GM18508 (cell line): ENCODE measurements around the gene EPB41L4B.

Experiments
- ATAC-seq: cut with Tn5 transposase; IDR thresholded peaks from one replicate; pipeline ENCODE4 v1.9.1; 2021; ENCODE audit warnings: moderate number of reproducible peaks; ENCODE audit not compliant: insufficient read depth, unreplicated experiment

The EPB41L4B gene

DNA sequence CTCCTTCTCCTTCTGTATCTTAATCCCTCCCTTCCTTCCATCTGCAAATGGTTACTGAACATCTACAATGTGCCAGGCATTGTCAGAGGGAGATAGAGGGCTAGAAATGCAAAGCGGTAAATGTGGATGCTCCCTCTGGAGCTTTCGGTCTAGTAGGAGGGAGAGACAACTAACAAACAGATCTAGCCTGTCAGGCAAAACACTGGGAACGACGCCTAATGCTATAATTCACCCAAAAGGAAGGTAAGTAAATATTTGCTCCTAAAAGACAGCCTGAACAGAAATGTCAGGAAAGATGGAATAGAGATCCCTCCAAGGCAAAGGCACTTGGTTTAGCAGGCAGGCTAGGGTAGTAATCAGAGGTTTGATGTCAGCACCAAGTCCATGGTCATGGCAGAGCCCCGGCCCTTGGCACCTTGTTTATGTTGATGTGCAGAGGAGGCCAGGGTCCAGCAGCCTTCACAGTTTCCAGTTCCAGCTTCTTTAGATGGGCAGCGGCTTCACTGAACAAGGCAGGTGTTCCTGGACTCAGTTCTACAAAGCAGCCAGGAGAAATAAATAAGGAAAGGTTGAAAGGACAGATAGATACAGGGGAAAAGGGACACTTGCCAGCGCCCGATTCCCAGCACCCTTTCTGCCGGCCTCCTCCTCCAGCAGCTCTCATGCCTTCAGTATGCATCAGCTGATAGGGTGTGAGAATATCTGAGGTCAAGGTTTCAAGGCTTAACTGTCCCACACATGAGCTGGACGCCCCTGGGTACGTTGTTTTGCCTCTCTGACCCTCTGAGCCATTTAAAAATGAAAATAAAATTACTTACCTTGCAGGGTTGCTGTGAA is 107.4 kb downstream of the EPB41L4B start:
- ATAC-seq: no peak

DNA sequence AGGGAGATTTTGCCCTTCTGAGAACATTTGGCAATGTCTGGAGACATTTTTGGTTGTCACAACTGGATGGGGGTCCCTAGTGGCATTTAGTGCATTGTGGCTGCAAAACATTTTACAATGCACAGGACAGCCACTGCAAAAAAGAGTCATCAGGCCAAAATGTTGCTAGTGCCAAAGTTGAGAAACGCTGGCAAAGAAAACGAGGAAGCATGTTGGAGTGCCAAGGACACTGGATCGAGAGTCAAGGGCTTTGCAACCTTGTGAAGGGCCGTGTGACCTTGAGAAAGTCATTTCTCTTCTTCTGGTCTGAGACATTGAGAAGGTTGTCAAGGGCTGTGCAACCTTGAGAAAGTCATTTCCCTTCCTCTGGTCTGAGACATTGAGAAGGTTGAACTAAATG is 108.1 kb downstream of the EPB41L4B start:
- ATAC-seq: no peak

DNA sequence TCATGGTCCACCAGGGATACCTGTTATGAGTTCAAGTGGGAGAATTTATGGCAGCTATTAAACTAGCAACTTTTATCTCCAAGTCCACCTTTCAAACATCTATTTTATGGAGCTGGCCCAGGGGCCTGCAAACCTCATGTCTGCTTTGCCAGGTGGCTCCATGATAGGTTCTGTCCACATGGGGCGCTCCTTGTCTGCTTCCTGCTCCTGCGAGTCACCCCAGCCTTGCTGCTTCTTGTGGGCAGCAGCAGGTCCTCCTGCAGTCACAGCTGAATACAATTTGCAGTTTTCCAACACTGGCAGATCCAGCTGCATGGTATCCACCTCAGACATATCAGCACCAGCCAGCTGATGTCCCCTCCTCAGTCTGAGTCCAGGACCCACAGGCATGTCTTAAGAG is 114.2 kb downstream of the EPB41L4B start:
- ATAC-seq: no peak

DNA sequence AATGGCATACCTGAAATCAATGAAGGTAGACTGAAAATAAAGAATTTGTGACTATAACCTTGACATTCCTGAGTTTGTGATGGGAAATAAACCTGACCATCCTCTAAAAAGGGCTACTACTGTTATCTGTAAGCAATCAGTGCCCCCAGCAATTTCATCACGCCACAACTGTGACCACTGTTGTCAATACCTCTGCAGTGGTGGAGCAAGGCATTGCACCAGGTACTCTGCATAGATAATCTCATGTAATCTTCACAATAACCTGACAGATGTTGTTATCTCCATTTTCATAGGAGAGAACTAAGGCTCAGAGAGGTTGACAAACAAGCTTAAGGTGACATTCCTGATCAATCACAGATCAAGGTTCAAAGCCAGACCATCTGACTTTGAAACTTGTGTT is 115.3 kb downstream of the EPB41L4B start:
- ATAC-seq: no peak

DNA sequence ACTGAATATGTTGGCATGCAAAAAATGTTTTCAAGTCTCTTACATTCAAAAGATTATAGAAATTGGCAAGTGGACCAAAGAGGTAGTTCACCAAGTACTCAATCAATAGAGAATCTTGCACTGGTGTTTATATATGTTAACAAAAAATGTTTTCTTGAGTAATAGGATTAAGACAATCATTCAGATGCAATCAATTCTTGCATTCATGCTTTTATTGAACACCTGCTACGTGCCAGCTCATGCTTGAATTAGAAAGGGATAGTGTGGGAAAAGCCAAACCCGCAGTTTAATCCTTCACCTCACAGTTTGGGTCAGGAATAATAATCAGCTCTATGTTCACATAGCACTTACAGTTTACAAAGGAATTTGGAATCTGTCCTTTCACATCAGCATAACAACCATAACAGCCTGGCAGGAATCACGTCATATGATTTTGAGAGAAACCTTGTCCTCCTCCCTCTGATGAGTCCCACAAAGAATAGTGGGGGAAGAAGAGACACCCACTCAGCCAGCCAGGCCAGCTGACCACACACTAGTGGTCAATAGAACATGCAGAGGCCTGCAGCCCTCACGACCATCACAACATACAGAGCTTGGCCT is 117.0 kb downstream of the EPB41L4B start:
- no peak for ATAC-seq

DNA sequence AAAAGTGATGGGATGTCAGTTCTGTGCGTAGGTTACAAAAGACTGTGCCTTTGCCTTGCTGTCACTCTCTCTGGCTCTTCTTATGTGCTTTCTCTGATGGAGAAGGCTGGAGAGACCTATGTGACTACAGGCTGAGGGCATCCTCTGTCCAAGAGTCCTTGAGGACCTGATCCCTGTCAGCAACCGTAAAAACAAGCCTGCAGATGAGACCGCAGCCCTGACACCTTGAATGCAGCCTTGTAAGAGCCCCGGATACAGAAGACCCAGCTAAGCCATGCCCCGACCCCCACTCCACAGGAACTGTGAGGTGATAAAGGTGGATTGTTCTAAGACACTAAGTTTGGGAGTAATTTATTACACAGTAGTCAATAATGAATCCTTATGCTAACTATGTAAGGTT is 121.2 kb downstream of the EPB41L4B start:
- no peak for ATAC-seq

DNA sequence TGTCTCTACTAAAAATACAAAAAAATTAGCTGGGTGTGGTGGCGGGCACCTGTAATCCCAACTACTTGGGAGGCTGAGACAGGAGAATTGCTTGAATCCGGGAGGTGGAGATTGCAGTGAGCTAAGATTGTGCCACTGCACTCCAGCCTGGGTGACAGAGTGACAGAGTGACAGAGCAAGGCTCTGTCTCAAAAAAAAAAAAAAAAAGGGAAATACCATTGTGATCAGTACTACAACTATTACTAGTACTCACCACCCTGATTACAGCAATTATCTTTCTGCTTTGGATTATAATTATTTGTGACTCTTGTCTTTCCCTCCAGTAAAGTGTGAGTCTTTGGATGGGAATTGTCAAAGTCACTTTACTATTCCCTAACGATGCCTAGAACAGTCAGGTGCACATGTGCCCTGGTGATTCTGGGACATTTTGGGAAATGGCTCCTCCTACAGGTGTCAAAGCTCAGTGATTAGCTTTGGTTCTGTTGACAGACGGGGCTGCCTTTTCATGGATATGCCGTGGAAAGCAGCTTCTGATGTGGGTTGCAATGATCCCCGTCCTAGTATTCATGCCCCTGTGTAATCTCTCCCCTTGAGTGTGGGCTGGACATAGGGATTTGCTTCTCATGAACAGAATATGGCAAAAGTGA is 122.0 kb downstream of the EPB41L4B start:
- ATAC-seq: no peak

DNA sequence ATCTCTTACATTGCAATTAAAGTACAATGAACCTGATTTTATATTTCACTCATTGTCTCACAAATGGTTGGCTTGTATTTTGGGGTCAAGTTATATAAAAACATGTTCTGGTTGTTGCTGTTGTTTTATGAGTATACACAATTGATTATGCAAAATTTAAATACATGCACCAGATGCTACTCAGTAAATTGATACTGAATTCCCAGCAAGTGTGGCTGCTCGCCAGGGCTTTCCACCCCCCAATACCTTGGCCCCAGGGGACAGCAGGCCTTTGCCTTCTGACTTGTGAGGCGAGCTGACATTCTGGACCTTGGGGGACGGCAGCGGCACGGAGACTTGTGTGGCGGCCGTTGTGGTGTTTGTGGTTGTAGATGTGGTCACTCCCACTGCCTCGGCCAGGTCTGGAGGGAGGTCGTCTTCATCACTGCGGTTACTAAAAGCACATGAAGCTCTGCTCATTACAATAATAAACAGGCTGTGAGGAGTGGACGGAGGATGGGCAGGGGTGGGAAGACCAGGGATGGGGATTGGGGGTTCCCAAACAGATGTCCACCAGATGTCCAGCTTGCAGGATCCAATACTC is 126.8 kb downstream of the EPB41L4B start:
- no peak for ATAC-seq

DNA sequence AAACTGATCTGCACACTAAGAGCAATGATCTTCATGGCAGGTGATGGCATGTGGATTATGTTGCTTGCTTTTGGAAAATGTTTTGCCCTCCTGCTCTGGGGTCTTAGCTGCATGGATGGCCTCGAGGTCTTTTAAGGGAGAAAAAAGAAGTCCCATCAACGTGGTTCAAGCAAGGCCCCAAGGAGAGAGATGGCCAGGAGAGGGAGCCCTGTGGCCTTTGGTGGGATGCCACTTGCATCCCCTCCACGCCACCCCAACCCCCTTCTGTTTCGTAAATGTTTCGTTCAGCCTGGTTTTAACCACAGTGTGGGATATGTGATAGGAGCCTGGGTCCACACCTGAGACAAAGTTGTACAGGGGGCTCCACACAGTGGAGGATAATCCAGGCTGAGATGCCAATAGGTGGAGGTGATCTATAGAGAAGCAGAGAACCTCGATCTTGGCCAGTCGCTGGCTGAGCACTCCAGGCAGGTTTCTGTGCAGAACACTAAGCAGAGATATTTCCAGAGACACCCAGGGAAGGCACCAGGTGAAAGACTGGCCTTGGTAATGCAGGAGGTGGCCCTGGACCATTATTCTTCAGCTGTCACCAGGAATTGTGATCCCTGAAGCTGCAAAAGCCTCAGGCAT is 128.0 kb downstream of the EPB41L4B start:
- ATAC-seq: no peak

DNA sequence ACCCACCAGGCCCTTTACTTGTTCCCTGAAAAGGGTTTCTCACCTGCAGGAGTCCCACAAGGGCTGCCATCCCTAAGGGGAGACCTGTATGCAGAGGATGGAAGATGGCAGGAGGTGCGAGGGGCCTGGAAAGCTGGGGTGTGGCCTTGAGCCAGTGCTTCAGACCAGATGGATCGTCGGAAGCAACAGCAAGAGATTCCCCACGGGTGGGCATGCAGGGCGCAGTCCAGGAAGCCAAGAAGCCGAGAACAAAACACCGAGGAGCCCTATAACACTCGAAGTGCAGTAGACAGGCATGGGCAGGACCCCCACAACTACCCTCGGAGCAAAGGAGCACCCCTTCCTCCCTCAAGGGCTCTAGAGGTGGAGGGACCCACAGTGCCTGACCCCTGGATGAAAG is 129.1 kb downstream of the EPB41L4B start:
- no peak for ATAC-seq

DNA sequence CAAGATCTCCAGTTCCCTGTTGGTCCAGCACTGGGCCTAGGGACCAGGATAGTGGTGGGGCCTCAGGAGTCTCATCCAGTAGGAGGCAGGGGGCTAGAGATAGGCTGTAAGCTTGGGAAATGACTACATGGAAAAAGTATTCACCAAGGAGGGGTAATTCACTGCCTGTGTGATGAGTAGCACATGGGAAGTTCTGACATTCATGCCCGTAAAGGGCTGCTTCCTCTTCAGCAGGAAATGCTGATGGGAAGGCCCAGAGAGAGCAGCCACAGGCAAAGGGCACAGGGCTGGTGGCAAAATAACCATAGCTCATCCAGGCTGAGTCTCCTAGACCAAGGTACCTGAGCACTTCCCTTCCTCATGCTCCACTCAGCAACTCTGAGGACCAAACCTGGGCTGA is 130.7 kb downstream of the EPB41L4B start:
- ATAC-seq: no peak

DNA sequence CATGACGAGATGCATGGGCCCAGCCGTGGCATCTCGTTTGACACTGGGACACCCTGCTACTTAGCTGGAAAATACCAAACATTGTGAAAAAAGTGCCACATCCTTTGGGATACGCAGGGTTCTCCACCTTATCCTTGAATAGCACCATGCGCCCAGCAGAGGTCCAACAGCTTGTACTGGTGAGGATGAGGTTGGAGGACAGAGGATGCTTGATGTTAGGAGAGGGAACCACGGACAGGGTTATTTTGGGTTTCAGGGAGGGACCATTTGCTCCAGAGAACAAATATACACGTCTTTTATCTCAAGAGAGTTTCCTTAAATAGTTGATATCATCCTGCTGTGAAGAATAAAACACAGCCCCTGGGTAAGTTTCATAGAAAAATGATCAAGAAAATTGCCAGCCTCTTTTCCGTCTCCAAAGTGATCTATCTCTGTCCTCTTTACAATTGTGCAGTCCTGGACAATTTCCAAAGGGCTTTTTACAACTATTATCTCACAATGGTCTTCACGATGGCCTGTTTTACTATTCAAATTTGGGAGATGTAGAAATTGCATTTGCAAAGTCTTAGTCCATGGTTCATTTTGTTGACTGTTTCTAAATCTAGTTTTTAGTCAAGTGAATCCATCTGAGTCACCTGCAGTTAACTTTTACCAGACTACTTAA is 133.9 kb downstream of the EPB41L4B start:
- no peak for ATAC-seq

DNA sequence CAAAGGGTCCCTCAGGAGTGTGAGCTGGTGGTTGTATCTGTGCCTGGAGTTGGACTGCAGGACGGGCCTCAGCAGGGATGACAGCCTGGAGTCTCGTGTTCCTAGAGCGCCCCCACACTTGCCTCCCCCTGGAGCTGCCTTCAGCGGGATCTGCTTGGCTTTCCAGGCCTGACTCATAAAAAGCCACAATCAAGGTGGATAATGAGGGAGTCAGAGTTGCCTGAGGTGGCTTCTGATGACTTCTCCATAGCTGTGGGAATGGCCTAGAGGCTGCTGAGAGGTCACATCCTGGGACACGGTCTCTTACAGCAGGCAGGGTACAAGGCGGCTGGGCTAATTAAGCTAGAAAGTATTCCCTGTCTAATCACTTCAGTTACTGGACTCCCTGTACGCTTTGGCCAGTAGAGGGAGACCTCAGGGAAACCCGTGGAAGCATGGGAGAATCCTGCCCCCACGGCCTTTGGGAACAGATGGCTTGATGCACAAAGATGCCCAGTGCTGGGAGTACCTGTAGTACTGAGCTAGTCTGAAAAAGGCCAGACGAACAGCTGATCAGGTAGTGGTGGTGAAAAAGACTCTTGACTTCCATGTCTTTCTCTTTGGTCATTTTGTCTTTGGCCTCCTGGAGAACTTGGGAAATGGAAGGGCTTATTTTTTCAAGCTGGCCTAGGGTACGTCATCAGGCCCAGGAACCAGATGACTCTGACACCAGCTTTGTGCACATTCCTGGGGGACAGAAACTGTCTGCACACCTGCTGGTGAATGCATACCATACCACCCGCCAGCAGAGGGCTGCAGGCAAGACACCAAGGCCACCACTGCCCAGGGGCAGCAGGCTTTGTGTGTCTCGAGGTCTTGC is 137.7 kb downstream of the EPB41L4B start:
- no peak for ATAC-seq

DNA sequence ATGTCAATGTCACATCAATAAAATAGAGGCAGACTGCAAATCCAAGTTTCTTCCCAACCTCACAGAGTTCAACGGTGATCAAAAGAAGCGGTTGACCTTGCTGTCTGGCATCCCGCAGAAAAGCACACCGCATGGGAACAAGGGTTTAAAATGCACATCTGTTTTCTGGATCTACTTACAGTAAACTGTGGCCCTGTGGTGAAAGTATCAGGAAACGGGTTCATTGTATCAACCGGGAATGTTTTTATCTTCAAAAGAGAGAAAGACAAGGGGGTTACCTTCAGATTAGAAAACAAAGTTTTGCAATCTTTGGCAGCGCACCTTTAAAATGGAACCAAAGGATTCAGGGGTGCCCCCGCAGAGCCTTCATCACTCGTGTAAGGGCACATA is 138.3 kb downstream of the EPB41L4B start:
- no peak for ATAC-seq

DNA sequence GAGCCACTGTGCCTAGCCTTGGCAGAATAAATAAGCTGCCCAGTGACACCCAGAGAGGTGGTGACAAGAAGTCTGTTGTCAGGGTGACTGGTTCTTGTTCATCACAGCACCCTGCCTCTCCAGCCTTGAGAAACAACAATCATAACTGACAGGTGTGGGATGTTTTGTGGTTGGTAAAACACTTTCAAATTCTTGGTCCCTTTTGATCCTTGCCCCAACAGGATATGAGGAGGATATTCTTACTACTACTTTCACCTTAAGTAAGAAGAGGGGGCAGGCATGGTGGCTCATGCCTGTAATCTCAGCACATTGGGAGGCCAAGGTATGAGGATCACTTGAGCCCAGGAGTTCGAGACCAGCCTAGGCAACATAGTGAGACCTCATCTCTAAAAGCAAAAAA is 139.6 kb downstream of the EPB41L4B start:
- peak; percentile 44 for ATAC-seq

DNA sequence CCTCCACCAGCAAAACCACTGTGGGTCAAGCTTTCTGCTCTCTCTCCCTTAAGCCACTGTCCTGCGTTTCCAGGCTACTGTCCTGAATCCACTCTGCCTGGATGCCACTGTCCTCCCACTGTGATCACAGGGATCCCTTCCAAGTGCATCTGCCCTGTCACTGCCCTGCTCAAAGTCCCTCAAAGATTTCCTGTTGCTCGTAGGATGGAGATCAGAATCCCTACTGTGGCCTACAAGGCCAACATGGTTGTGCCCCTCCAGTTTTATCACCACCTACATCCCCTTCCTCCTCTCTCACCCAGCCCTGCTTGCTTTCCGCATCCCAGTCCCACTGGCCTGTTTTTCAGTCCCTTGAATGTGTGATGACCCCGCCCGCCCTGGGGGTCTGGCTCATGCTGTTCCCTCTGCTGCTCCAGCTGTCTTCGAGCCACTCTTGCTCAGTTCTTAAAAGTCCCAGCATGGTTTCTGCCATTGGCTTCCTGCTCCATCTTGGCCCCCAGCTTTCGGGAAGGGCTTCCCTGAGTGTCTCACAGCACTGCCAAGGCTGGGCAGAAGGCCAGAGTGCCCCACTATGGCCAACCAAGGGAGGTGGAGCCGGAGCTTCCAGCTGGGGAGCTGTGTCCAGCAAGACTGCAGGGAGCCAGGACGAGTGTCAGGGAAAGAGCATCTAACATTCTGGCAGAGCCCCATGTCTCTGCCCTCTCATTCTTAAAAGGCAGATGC is 140.9 kb downstream of the EPB41L4B start:
- no peak for ATAC-seq

DNA sequence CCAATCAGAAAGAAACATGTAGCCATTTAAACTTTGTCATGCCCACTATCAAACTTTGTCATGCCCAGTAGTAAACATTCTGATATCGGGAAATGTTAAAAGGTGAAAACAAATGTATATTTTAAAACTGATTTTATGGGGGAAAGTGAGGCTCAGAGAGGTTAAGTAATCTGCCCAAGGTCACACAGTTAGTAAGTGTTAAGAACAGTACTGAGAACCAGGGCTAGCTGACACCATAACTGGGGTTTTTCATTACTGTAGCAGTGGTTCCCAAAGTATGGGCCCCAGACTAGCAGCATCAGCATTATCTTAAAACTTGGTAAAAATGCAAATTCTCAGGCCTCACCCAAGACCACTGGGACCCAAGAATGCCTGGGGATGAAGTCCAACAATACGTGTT is 143.9 kb downstream of the EPB41L4B start:
- no peak for ATAC-seq

DNA sequence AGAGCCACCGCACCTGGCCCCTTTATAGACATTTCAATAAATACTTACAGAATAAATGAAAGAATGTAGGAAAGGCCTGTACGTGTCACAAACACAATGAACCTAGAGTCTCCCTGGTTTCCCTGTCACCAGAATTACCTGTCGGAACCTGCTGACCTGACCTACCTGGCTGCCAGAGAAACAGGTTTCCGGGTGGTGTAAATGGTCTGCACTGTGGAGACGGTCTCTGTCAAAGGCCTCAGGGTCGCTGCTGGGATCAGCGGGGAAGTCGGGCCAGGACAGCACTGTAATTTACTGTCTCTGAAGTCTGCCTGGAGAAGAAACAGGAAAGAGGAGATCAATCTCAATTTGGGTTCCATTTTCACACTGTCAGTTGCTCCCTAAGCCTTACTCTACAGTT is 144.5 kb downstream of the EPB41L4B start:
- ATAC-seq: no peak

DNA sequence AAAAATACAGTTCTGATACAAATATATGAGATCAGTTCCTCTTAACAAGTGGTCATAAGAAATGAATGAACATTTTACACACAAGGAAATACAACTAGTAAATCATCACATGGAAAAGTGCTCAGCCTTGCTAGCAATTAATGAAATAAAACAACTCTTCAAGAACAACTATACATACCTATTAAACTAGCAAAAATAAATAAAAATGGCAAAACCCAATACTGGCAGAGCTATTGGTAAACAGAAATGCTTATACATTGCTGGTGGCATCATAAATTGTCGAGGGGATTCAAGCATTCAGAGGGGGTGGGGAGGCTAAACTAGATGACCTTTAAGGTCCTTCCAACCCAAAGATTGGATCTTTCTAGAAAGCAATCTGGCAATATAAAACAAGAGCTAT is 147.9 kb downstream of the EPB41L4B start:
- no peak for ATAC-seq
